Endothelial cell (in vitro differentiated cells): ENCODE measurements around the gene PAFAH1B2. TPM values are rescaled to one million over a fixed set of nuclear protein-coding genes. Genes with fewer than 3 reads are reported as not detected.

Experiments used
- DNase-seq: peaks from one replicate; pipeline ENCODE4 v3.0.0; 2021; ENCODE audit warnings: low spot score
- H3K27ac Mint-ChIP-seq: one replicate; pipeline ENCODE4 v1.8.0; 2021; ENCODE audit warnings: mixed read lengths, inconsistent platforms; ENCODE audit not compliant: unreplicated experiment
- H3K27me3 Mint-ChIP-seq: one replicate; pipeline ENCODE4 v1.8.0; 2021; ENCODE audit warnings: mild to moderate bottlenecking, moderate library complexity, mixed read lengths, inconsistent platforms; ENCODE audit not compliant: unreplicated experiment
- H3K36me3 Mint-ChIP-seq: one replicate; pipeline ENCODE4 v1.8.0; 2021; ENCODE audit warnings: mild to moderate bottlenecking, low read depth, mixed read lengths, inconsistent platforms; ENCODE audit not compliant: unreplicated experiment
- H3K4me1 Mint-ChIP-seq: one replicate; pipeline ENCODE4 v1.8.0; 2021; ENCODE audit warnings: mild to moderate bottlenecking, mixed read lengths, inconsistent platforms; ENCODE audit not compliant: unreplicated experiment
- H3K4me3 Mint-ChIP-seq: one replicate; pipeline ENCODE4 v1.8.0; 2021; ENCODE audit warnings: mild to moderate bottlenecking, mixed read lengths, inconsistent platforms; ENCODE audit not compliant: unreplicated experiment
- H3K9me3 Mint-ChIP-seq: one replicate; pipeline ENCODE4 v1.8.0; 2021; ENCODE audit warnings: mixed read lengths, inconsistent platforms; ENCODE audit not compliant: unreplicated experiment
- CTCF ChIP-seq: fragments of 200-600 bp; sonication (generic); IDR thresholded peaks from one replicate; pipeline ENCODE4 v1.5.0; 2021; ENCODE audit warnings: antibody characterized with exemption; ENCODE audit not compliant: unreplicated experiment
- long read RNA-seq: library from polyadenylated mRNA; unstranded; transcript quantifications from one replicate; pipeline ENCODE4 v2.0.0, GENCODE V29; 2020; ENCODE audit not compliant: unreplicated experiment
- total RNA-seq: library from RNA; stranded (reverse); fragmentation: NEBNext Ultra II Directional; extraction: Animal tissue kit (Norgen Biotek cat#: 25700); gene quantifications from one replicate; pipeline ENCODE4 v1.2.1, GENCODE V29; 2021; ENCODE audit not compliant: unreplicated experiment

PAFAH1B2 gene
- 87.4 TPM for total RNA-seq
- long read RNA-seq, full-length matches to known transcripts, result 2 of 42 reads
- long read RNA-seq, partial matches to known transcripts, result 0 of 42 reads
- long read RNA-seq, other reads (novel, unspliced or antisense), result 40 of 42 reads

GRCh38 chr11:117143871-117144476 lies at the start of gene PAFAH1B2:
TSS of gene PAFAH1B2 (plus strand) at chr11:117144287. CDS start at chr11:117152448, 8,161 bp downstream.
- peak within 1 kb of the TSS; percentile 95 for H3K27ac Mint-ChIP-seq
- peaks cover 24% of the 10 kb centered on the region for H3K4me1 Mint-ChIP-seq
- peaks cover 24% of the 10 kb centered on the region for H3K36me3 Mint-ChIP-seq
- DNase-seq, result peak; percentile 87
- peak within 1 kb of the TSS; percentile 99 for H3K4me3 Mint-ChIP-seq
- TF ChIP-seq CTCF, result no peak
- H3K9me3 Mint-ChIP-seq, result no peaks in the 10 kb centered on the region
- peaks cover 13% of the 10 kb centered on the region for H3K27me3 Mint-ChIP-seq

GRCh38 chr11:117094776-117095175 lies 49.3 kb upstream of the PAFAH1B2 start:
- peaks cover 32% of the 10 kb centered on the region for H3K4me1 Mint-ChIP-seq
- no peak for DNase-seq
- H3K36me3 Mint-ChIP-seq, result peaks cover 4% of the 10 kb centered on the region
- H3K27ac Mint-ChIP-seq, result no peak overlapping the region
- H3K4me3 Mint-ChIP-seq, result no peak overlapping the region
- no peaks in the 10 kb centered on the region for H3K9me3 Mint-ChIP-seq
- no peak for TF ChIP-seq CTCF
- H3K27me3 Mint-ChIP-seq, result peaks cover 3% of the 10 kb centered on the region

- Mint-ChIP-seq H3K27me3 (peaks cover 3% of the 10 kb centered on the region), H3K9me3 (no peaks in the 10 kb centered on the region), H3K36me3 (peaks cover 4% of the 10 kb centered on the region), H3K27ac (peak overlapping the region; percentile 9), H3K4me3 (peak overlapping the region; percentile 94), H3K4me1 (peaks cover 32% of the 10 kb centered on the region)
- no peak for TF ChIP-seq CTCF
- DNase-seq, result no peak
Observed at GRCh38 chr11:117095284-117096161, 48.6 kb upstream of the PAFAH1B2 start.

GRCh38 chr11:117096201-117096991 lies 47.7 kb upstream of the PAFAH1B2 start:
- Mint-ChIP-seq H3K36me3 (peaks cover 4% of the 10 kb centered on the region), H3K4me1 (peaks cover 32% of the 10 kb centered on the region), H3K9me3 (no peaks in the 10 kb centered on the region), H3K27ac (peak overlapping the region; percentile 33), H3K4me3 (peak overlapping the region; percentile 94), H3K27me3 (peaks cover 3% of the 10 kb centered on the region)
- no peak for TF ChIP-seq CTCF
- DNase-seq, result no peak
